Esophagus (tissue), 2 donors: ENCODE data around the gene BLACAT1. TPM values are rescaled to one million over a fixed set of nuclear protein-coding genes. Genes with fewer than 3 reads are reported as not detected.

Source experiments
- H3K27ac ChIP-seq, 2 donors: one replicate each; pipeline ENCODE4 v1.5.1; 2013; ENCODE audit warnings: low read depth in 2 of 2, mild to moderate bottlenecking in 2 of 2, inconsistent platforms in 1 of 2, low read length in 1 of 2, moderate library complexity in 1 of 2
- H3K27me3 ChIP-seq, 2 donors: one replicate each; pipeline ENCODE4 v1.6.1; 2013; ENCODE audit warnings: low read length in 2 of 2, control low read depth in 1 of 2, mild to moderate bottlenecking in 1 of 2; ENCODE audit not compliant: insufficient read depth in 2 of 2, control insufficient read depth in 1 of 2
- H3K36me3 ChIP-seq, 2 donors: one replicate each; pipeline ENCODE4 v1.6.1; 2013; ENCODE audit warnings: low read length in 1 of 2; ENCODE audit not compliant: control insufficient read depth in 2 of 2, insufficient read depth in 2 of 2
- H3K4me1 ChIP-seq, 2 donors: one replicate each; pipeline ENCODE4 v1.6.1; 2013; ENCODE audit warnings: low read length in 1 of 2; ENCODE audit not compliant: control insufficient read depth in 2 of 2, insufficient read depth in 2 of 2
- H3K4me3 ChIP-seq, 2 donors: one replicate each; pipeline ENCODE4 v1.5.1; 2013; ENCODE audit warnings: low read length in 2 of 2, mild to moderate bottlenecking in 2 of 2, low read depth in 1 of 2, moderate library complexity in 1 of 2
- H3K9me3 ChIP-seq, 2 donors: one replicate each; pipeline ENCODE4 v1.6.1; 2013; ENCODE audit warnings: mild to moderate bottlenecking in 2 of 2, low read depth in 1 of 2, low read length in 1 of 2, moderate library complexity in 1 of 2; ENCODE audit not compliant: control insufficient read depth in 2 of 2, insufficient read depth in 1 of 2
- WGBS, 2 donors: extraction: QIAGEN DNeasy Blood & Tissue Kit; methylation state at CpG; one replicate each; pipeline ENCODE4 v1.1.7; 2013; 5-methylcytosine and 5-hydroxymethylcytosine counted together
- polyA plus RNA-seq, 2 donors: library from polyadenylated mRNA; stranded (reverse); fragments of 200-250 nt; gene quantifications; one replicate each; pipeline ENCODE4 v1.2.3, GENCODE V29; 2013
- donor health status: healthy with polysubstance abuse.
- donor health status: Bipolar disorder and iron deficiency.

BLACAT1 gene
- polyA plus RNA-seq, 2 donors = 0.51 to 0.60 TPM

DNA sequence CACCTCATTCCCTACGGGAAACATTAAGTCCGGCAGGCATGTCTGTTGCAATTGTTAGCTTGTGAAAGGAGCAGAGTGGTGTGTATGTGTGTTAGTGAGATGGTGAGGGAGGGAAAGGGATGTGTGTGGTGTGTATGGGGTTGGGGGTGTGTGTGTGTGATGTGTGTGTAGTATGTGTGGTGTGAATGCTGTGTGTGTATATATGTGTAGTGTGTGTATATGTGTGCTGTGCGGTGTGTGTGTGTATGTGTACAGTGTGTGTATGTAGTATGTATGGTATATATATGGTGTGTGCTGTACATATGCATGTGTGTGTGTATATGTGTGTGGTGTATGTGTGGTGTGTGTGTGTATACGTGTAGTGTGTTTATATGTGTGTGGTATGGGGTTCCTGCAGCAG is 20.8 kb upstream of the BLACAT1 start:
- Histone ChIP-seq H3K4me1 (peaks cover 9 to 17% of the 10 kb centered on the region in 2 donors), H3K27me3 (peaks cover 0 to 2% of the 10 kb centered on the region in 2 donors), H3K4me3 (no peak overlapping the region), H3K36me3 (no peaks in the 10 kb centered on the region), H3K27ac (no peak overlapping the region), H3K9me3 (peaks cover 0 to 6% of the 10 kb centered on the region in 2 donors)
- 92 to 97% methylated on average over 4 of the region's 4 CpGs for WGBS, 2 donors

DNA sequence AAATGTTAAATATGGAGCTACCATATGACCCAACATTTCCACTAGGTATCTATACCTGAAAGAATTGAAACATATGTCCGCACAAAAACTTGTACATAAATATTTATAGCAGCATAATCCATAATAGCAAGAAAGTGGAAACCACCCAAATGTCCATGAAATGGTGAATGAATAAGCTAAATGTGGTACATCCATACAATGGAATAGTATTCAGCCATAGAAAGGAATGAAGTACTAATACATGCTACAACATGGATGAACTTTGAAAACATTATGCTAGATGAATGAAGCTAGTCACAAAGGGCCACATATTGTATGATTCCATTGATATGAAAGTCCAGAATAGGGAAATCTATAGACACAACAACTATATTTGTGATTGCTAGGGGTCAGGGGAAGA is 20.0 kb upstream of the BLACAT1 start:
- no peaks in the 10 kb centered on the region for H3K36me3 ChIP-seq
- peaks cover 0 to 6% of the 10 kb centered on the region in 2 donors for H3K9me3 ChIP-seq
- H3K4me3 ChIP-seq = no peak overlapping the region
- H3K4me1 ChIP-seq = peaks cover 9 to 11% of the 10 kb centered on the region in 2 donors
- no peak overlapping the region for H3K27ac ChIP-seq
- WGBS, 2 donors = 99 to 100% methylated on average over 1 of the region's 1 CpG
- H3K27me3 ChIP-seq = peaks cover 0 to 2% of the 10 kb centered on the region in 2 donors

DNA sequence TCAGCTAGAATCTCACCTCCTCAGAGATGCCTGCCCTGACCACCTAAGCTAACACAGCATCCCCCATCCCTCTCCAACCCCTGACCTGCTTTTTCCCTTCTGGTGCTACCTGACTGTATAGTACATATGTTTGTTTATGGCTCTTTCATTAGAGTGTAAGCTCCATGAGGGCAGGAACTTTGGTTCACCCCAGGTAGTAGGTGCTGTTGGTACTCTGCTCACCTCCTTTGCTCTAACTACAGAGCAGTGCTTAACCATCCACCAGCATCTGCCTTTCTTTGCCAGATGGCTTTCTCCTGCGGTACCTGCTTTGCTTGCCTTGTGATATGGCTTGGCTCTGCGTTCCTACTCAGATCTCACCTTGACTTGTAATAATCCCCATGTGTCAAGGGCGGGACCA is 18.7 kb upstream of the BLACAT1 start:
- Histone ChIP-seq H3K27ac (no peak overlapping the region), H3K27me3 (no peaks in the 10 kb centered on the region), H3K9me3 (peaks cover 0 to 6% of the 10 kb centered on the region in 2 donors), H3K4me3 (no peak overlapping the region), H3K4me1 (peaks cover 9 to 11% of the 10 kb centered on the region in 2 donors), H3K36me3 (no peaks in the 10 kb centered on the region)
- 90 to 92% methylated on average over 3 of the region's 3 CpGs for WGBS, 2 donors

DNA sequence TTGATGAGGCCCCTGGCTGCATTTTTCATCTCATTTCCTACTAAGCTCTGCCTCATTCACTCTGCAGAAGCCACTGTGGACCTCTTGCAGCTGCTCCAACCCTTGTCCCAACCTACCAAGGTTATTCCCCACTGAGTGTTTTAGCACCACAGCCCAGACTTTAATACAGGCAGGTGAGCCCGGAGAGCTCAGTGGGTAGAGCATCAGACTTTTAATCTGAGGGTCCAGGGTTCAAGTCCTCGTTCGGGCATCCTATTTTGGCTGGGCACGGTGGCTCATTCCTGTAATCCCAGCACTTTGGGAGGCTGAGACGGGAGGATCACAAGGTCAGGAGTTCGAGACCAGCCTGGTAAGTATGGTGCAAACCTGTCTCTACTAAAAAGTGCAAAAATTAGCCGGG is 18.1 kb upstream of the BLACAT1 start:
- Histone ChIP-seq H3K27me3 (no peaks in the 10 kb centered on the region), H3K4me3 (no peak overlapping the region), H3K36me3 (no peaks in the 10 kb centered on the region), H3K9me3 (peaks cover 0 to 6% of the 10 kb centered on the region in 2 donors), H3K4me1 (peaks cover 9 to 11% of the 10 kb centered on the region in 2 donors), H3K27ac (no peak overlapping the region)
- WGBS, 2 donors = 90 to 91% methylated on average over 7 of the region's 7 CpGs

DNA sequence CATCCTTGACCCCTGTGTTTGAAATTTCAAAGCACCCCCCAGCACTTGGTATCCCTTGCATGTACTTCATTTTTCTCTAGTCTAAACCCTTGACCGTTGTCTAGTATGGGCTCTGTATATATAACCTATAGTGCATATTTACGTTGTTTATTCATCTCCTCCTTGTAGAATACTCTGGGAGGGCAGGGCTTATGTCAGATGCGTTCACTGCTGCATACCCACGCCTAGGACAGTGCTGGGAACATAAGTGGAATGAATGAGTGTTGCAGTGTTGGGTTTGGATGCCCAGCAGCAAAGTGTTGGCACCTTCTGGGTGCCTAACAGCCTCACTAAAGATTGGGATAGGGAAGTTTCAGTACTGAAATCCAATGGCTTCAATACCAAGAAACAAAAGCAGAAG is 17.6 kb upstream of the BLACAT1 start:
- H3K4me3 ChIP-seq = no peak overlapping the region
- H3K4me1 ChIP-seq = peaks cover 9 to 11% of the 10 kb centered on the region in 2 donors
- 44 to 45% methylated on average over 4 of the region's 4 CpGs for WGBS, 2 donors
- H3K9me3 ChIP-seq = peaks cover 0 to 6% of the 10 kb centered on the region in 2 donors
- no peaks in the 10 kb centered on the region for H3K36me3 ChIP-seq
- H3K27ac ChIP-seq = no peak overlapping the region
- H3K27me3 ChIP-seq = no peaks in the 10 kb centered on the region

DNA sequence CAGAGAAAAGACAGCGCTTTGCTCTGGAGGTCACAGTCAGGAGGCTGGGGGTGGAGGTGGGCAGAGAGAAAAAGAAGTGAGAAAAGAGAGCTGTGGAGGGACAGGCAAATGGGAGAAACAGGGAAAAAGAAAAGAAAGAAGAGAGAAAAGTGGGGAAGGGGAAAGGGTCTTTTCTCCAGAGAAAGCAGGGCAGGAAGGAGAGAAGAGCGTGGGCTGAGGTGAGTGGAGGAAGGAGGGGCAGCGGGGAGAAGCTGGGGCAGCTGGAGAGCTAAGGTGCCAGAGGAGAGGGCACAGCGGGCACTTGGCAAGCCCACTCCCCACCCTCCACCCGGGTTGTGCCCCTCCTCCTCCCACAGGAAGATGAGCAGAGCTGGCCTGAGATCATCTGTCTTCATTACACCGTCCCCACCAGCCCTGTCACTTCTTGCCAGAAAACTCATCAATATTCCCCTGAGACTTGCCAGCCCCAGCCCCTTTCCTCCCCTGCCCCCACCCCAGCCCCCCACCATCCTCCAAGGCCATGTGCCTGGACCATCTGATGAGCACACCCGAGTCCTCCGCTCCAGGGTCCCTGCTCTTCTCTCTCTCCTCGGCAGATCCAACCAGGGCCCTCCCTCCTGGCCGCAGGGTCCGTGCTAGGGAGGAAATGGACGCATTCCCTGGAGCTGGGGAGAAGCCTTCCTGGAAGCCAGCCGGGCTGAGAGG is 17.0 kb upstream of the BLACAT1 start:
- Histone ChIP-seq H3K27me3 (no peaks in the 10 kb centered on the region), H3K4me3 (no peak overlapping the region), H3K27ac (no peak overlapping the region), H3K36me3 (no peaks in the 10 kb centered on the region), H3K4me1 (peaks cover 9% of the 10 kb centered on the region in 2 donors), H3K9me3 (peaks cover 0 to 6% of the 10 kb centered on the region in 2 donors)
- 31 to 39% methylated on average over 12 to 13 of the region's 13 CpGs for WGBS, 2 donors

DNA sequence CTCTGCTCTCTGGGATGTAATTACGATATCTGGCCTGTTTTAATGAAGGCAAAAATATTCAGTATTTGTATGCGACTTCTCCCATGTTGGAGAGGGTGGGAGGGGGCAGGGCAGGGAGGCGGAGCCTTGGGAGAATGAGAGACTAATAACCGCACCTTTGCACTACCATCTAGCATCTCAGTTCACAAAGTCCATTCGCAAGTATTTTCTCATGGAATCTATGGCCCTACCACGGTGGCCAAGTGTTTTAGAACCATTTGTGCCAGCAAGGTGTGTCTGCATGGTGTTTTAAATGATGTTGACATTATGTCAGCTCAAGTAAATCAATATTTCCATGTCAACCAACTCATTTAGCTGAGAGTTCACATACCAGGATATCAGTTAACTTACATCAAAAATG is 14.3 kb upstream of the BLACAT1 start:
- peaks cover 0 to 6% of the 10 kb centered on the region in 2 donors for H3K9me3 ChIP-seq
- no peaks in the 10 kb centered on the region for H3K36me3 ChIP-seq
- no peaks in the 10 kb centered on the region for H3K27me3 ChIP-seq
- H3K4me1 ChIP-seq = peaks cover 0 to 3% of the 10 kb centered on the region in 2 donors
- H3K4me3 ChIP-seq = no peak overlapping the region
- WGBS, 2 donors = 76 to 86% methylated on average over 6 of the region's 6 CpGs
- no peak overlapping the region for H3K27ac ChIP-seq

DNA sequence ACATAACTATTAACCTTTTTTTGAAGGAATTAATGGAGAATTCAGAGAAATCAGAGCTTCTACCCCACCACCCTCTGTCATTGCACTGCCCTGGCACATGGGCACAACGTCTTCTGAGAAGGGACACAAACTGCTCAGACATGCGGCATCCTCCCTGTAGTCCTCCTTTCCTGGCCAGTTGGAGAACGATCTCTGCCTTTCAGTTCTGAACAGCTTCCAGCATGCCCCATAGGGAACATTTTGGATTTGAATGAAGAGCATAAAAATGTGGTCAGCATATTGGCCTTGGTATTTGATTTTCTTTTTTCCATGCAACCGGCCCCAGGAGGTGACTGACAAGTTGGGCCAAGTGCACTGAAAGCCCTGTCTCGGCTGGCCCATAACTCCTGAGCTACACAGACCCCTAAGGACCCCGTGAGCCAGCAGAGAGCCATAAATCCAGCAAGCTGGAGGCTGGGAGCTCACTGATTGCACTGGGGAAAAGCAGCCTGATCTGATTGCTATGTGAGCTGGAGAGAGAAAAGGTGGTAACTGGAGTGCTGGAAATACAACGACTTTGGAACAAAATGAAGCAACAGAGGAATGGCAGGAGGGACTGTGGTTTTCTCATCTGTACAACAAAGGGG is 10.9 kb upstream of the BLACAT1 start:
- no peak overlapping the region for H3K4me3 ChIP-seq
- H3K27me3 ChIP-seq = no peaks in the 10 kb centered on the region
- 47 to 54% methylated on average over 7 of the region's 7 CpGs for WGBS, 2 donors
- no peaks in the 10 kb centered on the region for H3K4me1 ChIP-seq
- no peaks in the 10 kb centered on the region for H3K36me3 ChIP-seq
- no peaks in the 10 kb centered on the region for H3K9me3 ChIP-seq
- no peak overlapping the region for H3K27ac ChIP-seq

DNA sequence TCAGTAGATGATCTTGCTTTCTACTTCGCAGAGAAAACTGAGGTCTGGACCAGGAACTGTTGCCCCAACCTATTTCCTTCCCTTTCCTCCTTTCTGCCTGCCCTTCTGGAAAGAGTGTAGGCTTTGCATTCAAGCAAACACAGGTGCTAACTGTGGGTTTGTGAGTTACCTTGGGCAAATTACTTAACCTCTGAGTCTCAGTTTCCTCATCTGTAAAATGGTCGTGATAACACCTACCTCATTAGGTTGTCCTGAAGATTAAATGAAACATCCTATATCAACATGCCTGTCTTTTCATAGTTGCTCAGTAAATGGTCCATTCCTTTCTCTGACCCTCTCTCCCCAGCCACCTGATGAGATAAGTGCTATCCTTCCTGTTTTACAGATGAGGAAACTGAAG is 9.5 kb upstream of the BLACAT1 start:
- Histone ChIP-seq H3K9me3 (no peaks in the 10 kb centered on the region), H3K4me1 (no peaks in the 10 kb centered on the region), H3K4me3 (no peak overlapping the region), H3K36me3 (no peaks in the 10 kb centered on the region), H3K27ac (no peak overlapping the region), H3K27me3 (no peaks in the 10 kb centered on the region)
- WGBS, 2 donors = 53 to 80% methylated on average over 2 of the region's 2 CpGs
